H1 (cell line): ENCODE measurements around the gene GRK6. TPM values are rescaled to one million over a fixed set of nuclear protein-coding genes. Genes with fewer than 3 reads are reported as not detected.

Experiments
- CTCF ChIA-PET: fragments of 300-600 bp; sonication (Branson Sonifier 250); formaldehyde crosslinking; loops from one replicate; lab custom pipeline; 2021; ENCODE audit not compliant: partially characterized antibody; lab: Charles Lee
- POLR2A ChIA-PET: fragments of 300-600 bp; sonication (Branson Sonifier 250); formaldehyde crosslinking; loops from one replicate; lab custom pipeline; 2021; ENCODE audit warnings: inconsistent platforms; ENCODE audit not compliant: partially characterized antibody; lab: Charles Lee
- DNase-seq, 2 experiments: peaks; one replicate each; pipeline versions ENCODE4 v3.0.0 to v3.0.0-alpha.2; 2010 to 2022; ENCODE audit warnings: low spot score in 2 of 2, low read depth in 1 of 2, mixed read lengths in 1 of 2
- FAIRE-seq: peaks from 2 replicates; lab custom pipeline; 2011; peaks lifted over from hg19 to GRCh38; lab: Jason Lieb, UNC
- H2AFZ ChIP-seq: 2 replicates; pipeline ENCODE4 v1.8.1; 2012; ENCODE audit warnings: low read length, inconsistent platforms
- H2AK5ac ChIP-seq: 2 replicates; pipeline ENCODE4 v1.6.1; 2013; ENCODE audit warnings: low read depth, low read length
- H2BK120ac ChIP-seq: replicated peaks from 2 replicates; pipeline ENCODE3; 2013; ENCODE audit warnings: low read depth, low read length, inconsistent platforms
- H2BK12ac ChIP-seq: 2 replicates; pipeline ENCODE4 v1.6.1; 2013; ENCODE audit warnings: low read depth, low read length
- H2BK15ac ChIP-seq: 2 replicates; pipeline ENCODE4 v1.6.1; 2013; ENCODE audit warnings: low read length
- H2BK20ac ChIP-seq: 2 replicates; pipeline ENCODE4 v1.6.1; 2013; ENCODE audit warnings: low read length
- H2BK5ac ChIP-seq: 2 replicates; pipeline ENCODE4 v1.6.1; 2013; ENCODE audit warnings: low read depth, low read length
- H3K14ac ChIP-seq: 2 replicates; pipeline ENCODE4 v1.6.1; 2013; ENCODE audit warnings: inconsistent platforms; ENCODE audit not compliant: insufficient read length
- H3K18ac ChIP-seq: 2 replicates; pipeline ENCODE4 v1.6.1; 2013; ENCODE audit warnings: low read length; ENCODE audit errors: extremely low read depth
- H3K23ac ChIP-seq: 2 replicates; pipeline ENCODE4 v1.6.1; 2013; ENCODE audit warnings: inconsistent platforms; ENCODE audit not compliant: insufficient read length
- H3K23me2 ChIP-seq: 2 replicates; pipeline ENCODE4 v1.6.1; 2013; ENCODE audit warnings: low read depth, low read length
- H3K27ac ChIP-seq: 2 replicates; pipeline ENCODE4 v1.6.1; 2011; ENCODE audit warnings: low read depth, low read length, inconsistent platforms
- H3K27me3 ChIP-seq, 4 experiments: replicated peaks in 1 of 4; 1 replicate in 1 of 4; 2 replicates in 3 of 4; pipeline versions ENCODE4 v1.6.1 to v1.8.1; 2011 to 2013; ENCODE audit warnings: low read length in 3 of 4, mild to moderate bottlenecking in 3 of 4, inconsistent platforms in 2 of 4, mixed read lengths in 2 of 4, moderate library complexity in 1 of 4; ENCODE audit not compliant: control insufficient read depth in 3 of 4, insufficient read depth in 3 of 4; ENCODE audit errors: extremely low read depth in 1 of 4
- H3K36me3 ChIP-seq, 4 experiments: 2 replicates each; pipeline versions ENCODE4 v1.6.1 to v1.8.1; 2011 to 2013; ENCODE audit warnings: mild to moderate bottlenecking in 4 of 4, low read length in 3 of 4, moderate library complexity in 2 of 4, control low read depth in 1 of 4, inconsistent platforms in 1 of 4; ENCODE audit not compliant: insufficient read depth in 4 of 4, control insufficient read depth in 2 of 4
- H3K4ac ChIP-seq: replicated peaks from 2 replicates; pipeline ENCODE3; 2013; ENCODE audit warnings: low read length, low read depth, mixed read lengths, inconsistent platforms; ENCODE audit not compliant: insufficient read length
- H3K4me1 ChIP-seq, 4 experiments: replicated peaks in 1 of 4; 1 replicate in 1 of 4; 2 replicates in 3 of 4; pipeline versions ENCODE4 v1.6.1 to v1.8.1; 2011 to 2013; ENCODE audit warnings: low read length in 3 of 4, inconsistent platforms in 2 of 4, mixed read lengths in 1 of 4; ENCODE audit not compliant: insufficient read depth in 4 of 4, control insufficient read depth in 3 of 4
- H3K4me2 ChIP-seq, 2 experiments: 2 replicates each; pipeline versions ENCODE4 v1.6.1 to v1.8.1; 2011 to 2013; ENCODE audit warnings: low read depth in 2 of 2, low read length in 2 of 2, control low read depth in 1 of 2, inconsistent platforms in 1 of 2, mild to moderate bottlenecking in 1 of 2; ENCODE audit not compliant: insufficient read depth in 1 of 2
- H3K4me3 ChIP-seq, 4 experiments: fragments of 200-600, 300-600 bp in 1 of 4; sonication (generic), shearing (Covaris generic), sonication (Bioruptor Twin) in 1 of 4; 2 replicates each; pipeline versions ENCODE4 v1.5.1 to v1.8.1; 2011 to 2016; ENCODE audit warnings: low read length in 4 of 4, low read depth in 3 of 4, control low read depth in 2 of 4, inconsistent platforms in 2 of 4, mild to moderate bottlenecking in 2 of 4, mixed read lengths in 1 of 4, moderate library complexity in 1 of 4; ENCODE audit not compliant: insufficient read depth in 2 of 4; ENCODE audit errors: extremely low read depth in 1 of 4
- H3K56ac ChIP-seq: replicated peaks from 2 replicates; pipeline ENCODE3; 2013; ENCODE audit warnings: low read depth, mild to moderate bottlenecking, mixed read lengths, low read length, inconsistent platforms; ENCODE audit not compliant: insufficient read length
- H3K79me1 ChIP-seq: 2 replicates; pipeline ENCODE4 v1.6.1; 2013; ENCODE audit warnings: low read depth, low read length, control low read depth
- H3K79me2 ChIP-seq, 2 experiments: 2 replicates each; pipeline versions ENCODE4 v1.6.1 to v1.8.1; 2012 to 2013; ENCODE audit warnings: low read length in 2 of 2, mild to moderate bottlenecking in 2 of 2, inconsistent platforms in 1 of 2; ENCODE audit not compliant: insufficient read depth in 2 of 2, control insufficient read depth in 1 of 2
- H3K9ac ChIP-seq, 4 experiments: replicated peaks in 1 of 4; 1 replicate in 1 of 4; 2 replicates in 3 of 4; pipeline versions ENCODE4 v1.6.1 to v1.8.1; 2011 to 2013; ENCODE audit warnings: low read depth in 3 of 4, low read length in 3 of 4, control low read depth in 2 of 4, mild to moderate bottlenecking in 2 of 4, moderate library complexity in 2 of 4, inconsistent platforms in 1 of 4; ENCODE audit errors: extremely low read depth in 1 of 4
- H3K9me3 ChIP-seq, 2 experiments: 2 replicates each; pipeline versions ENCODE4 v1.6.1 to v1.8.1; 2012 to 2013; ENCODE audit warnings: mild to moderate bottlenecking in 2 of 2, moderate library complexity in 2 of 2, control low read depth in 1 of 2, inconsistent platforms in 1 of 2, low read depth in 1 of 2, low read length in 1 of 2, mixed read lengths in 1 of 2; ENCODE audit not compliant: insufficient read depth in 2 of 2
- H4K20me1 ChIP-seq, 2 experiments: replicated peaks in 1 of 2; 2 replicates each; pipeline versions ENCODE3 to v1.8.1; 2011 to 2013; ENCODE audit warnings: inconsistent platforms in 2 of 2, low read length in 2 of 2, mild to moderate bottlenecking in 1 of 2; ENCODE audit not compliant: insufficient read depth in 2 of 2, control insufficient read depth in 1 of 2
- H4K5ac ChIP-seq: 2 replicates; pipeline ENCODE4 v1.6.1; 2013; ENCODE audit warnings: low read length, low read depth, mixed read lengths, inconsistent platforms; ENCODE audit not compliant: insufficient read length
- H4K8ac ChIP-seq: 2 replicates; pipeline ENCODE4 v1.8.0; 2013; ENCODE audit warnings: mild to moderate bottlenecking, moderate library complexity, low read length, inconsistent platforms; ENCODE audit not compliant: insufficient read depth; ENCODE audit errors: extremely low read depth
- H4K91ac ChIP-seq: replicated peaks from 2 replicates; pipeline ENCODE3; 2013; ENCODE audit warnings: low read length, mixed read lengths, inconsistent platforms; ENCODE audit not compliant: insufficient read length
- CHD2 ChIP-seq: IDR thresholded peaks from 2 replicates; pipeline ENCODE4 v1.6.1; 2012; ENCODE audit warnings: low read length, improper control_type of control experiment
- MAFK ChIP-seq: IDR thresholded peaks from 2 replicates; pipeline ENCODE4 v1.6.1; 2012; ENCODE audit warnings: low read depth, mild to moderate bottlenecking, improper control_type of control experiment, low read length
- POLR2AphosphoS5 ChIP-seq: IDR thresholded peaks from 2 replicates; pipeline ENCODE4 v1.6.1; 2011; ENCODE audit warnings: low read depth, low read length
- SIN3A ChIP-seq, 2 experiments: IDR thresholded peaks in 1 of 2; conservative IDR thresholded peaks in 1 of 2; 2 replicates each; pipeline ENCODE4 v1.6.1; 2011 to 2012; ENCODE audit warnings: low read length in 2 of 2, improper control_type of control experiment in 1 of 2, low read depth in 1 of 2, mild to moderate bottlenecking in 1 of 2
- SP4 ChIP-seq: IDR thresholded peaks from 2 replicates; pipeline ENCODE4 v1.6.1; 2012; ENCODE audit warnings: low read length, inconsistent platforms
- YY1 ChIP-seq: IDR thresholded peaks from 2 replicates; pipeline ENCODE4 v1.6.1; 2011; ENCODE audit warnings: low read depth, mild to moderate bottlenecking, low read length
- WGBS, 2 experiments: shearing (Covaris generic) in 1 of 2; methylation state at CpG; one replicate each; pipeline versions ENCODE4 v1.1.6 to v1.1.7; 2013 to 2015; ENCODE audit warnings: low lambda C conversion rate in 2 of 2, mixed read lengths in 2 of 2, inconsistent platforms in 1 of 2, low coverage in 1 of 2, missing lambda C conversion rate in 1 of 2; ENCODE audit not compliant: insufficient replicate concordance in 2 of 2, insufficient coverage in 1 of 2, insufficient read length in 1 of 2; ENCODE audit errors: extremely low coverage in 1 of 2, missing lambda C conversion rate in 1 of 2; 5-methylcytosine and 5-hydroxymethylcytosine counted together
- polyA plus RNA-seq, 7 experiments: library from polyadenylated mRNA; depleted of rRNA in 3 of 7; stranded (reverse) in 5 of 7; unstranded in 2 of 7; fragments of >200 nt in 5 of 7; fragments of 200-250 nt in 2 of 7; gene quantifications; 1 replicate in 5 of 7; 2 replicates in 1 of 7; 4 replicates in 1 of 7; pipeline versions ENCODE4 v1.2.1 to v1.2.3, GENCODE V29; 2011 to 2013; ENCODE audit warnings: missing spikeins in 2 of 7, mixed read lengths in 2 of 7
- total RNA-seq: library from RNA; stranded (reverse); fragmentation: NEBNext Ultra II Directional; extraction: Animal tissue kit (Norgen Biotek cat#: 25700); gene quantifications from 2 replicates; pipeline ENCODE4 v1.2.1, GENCODE V29; 2021
- TF ChIP-seq, protein P1 (sequence below): IDR thresholded peaks from 2 replicates; pipeline ENCODE4 v1.6.1; 2011; ENCODE audit warnings: low read depth, mild to moderate bottlenecking, low read length; ENCODE audit not compliant: insufficient read depth

The GRK6 gene
- total and polyA plus RNA-seq, 2 of the 8 experiments (the other 6 are each of a cell fraction or from before 2014, with no cell fraction given): 31.8 to 57.8 TPM

DNA sequence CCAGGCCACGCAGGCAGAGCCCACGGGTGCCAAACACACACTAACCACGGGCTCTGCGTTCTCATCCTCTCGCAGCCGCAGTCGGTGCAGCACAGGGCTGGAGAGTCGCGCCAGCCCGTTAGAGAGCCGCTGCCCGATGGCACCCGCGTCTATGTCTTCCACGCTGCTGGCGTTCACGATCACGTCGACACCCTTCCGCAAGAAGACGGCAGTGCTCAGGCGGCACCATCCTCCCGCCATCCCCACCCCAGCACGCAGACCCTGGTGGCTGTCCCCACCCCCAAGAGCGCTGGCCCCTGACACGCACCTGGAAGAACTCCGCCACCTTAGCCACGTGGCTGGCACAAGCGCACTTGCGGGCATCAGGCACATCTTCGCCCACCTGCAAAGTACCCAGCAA lies 41.0 kb downstream of the GRK6 start:
- Histone ChIP-seq H2AFZ (no peak overlapping the region), H4K5ac (no peak overlapping the region), H2AK5ac (no peak overlapping the region), H3K4ac (no peak overlapping the region), H3K56ac (no peak overlapping the region), H3K27me3 (no peaks in the 10 kb centered on the region), H3K79me1 (peaks cover 22% of the 10 kb centered on the region), H3K23me2 (no peaks in the 10 kb centered on the region; the same call in 1 of the 2 replicates), H3K23ac (no peak overlapping the region), H3K27ac (no peak overlapping the region), H3K4me2 (no peak overlapping the region), H2BK15ac (no peak overlapping the region), H3K4me3 (no peak overlapping the region), H3K9me3 (peaks cover 0 to 4% of the 10 kb centered on the region in 2 experiments; a peak in 2 of 4 replicates), H3K18ac (no peak overlapping the region), H3K9ac (no peak overlapping the region), H3K79me2 (peaks cover 14 to 51% of the 10 kb centered on the region in 2 experiments), H4K20me1 (peaks cover 32 to 46% of the 10 kb centered on the region in 2 experiments), H4K8ac (peak overlapping the region; percentile 35; the same call in 1 of the 2 replicates), H2BK120ac (no peak overlapping the region), H2BK5ac (no peak overlapping the region), H2BK20ac (no peak overlapping the region), H2BK12ac (no peak overlapping the region), H3K4me1 (peaks cover 11 to 30% (median 28%) of the 10 kb centered on the region in 4 experiments), H3K36me3 (peaks cover 36 to 71% (median 53%) of the 10 kb centered on the region in 4 experiments), H4K91ac (no peak overlapping the region), H3K14ac (no peak overlapping the region)
- POLR2A ChIA-PET: interaction anchor here (2.1 to 67.5 kb wide), 3 partner anchors 2 to 34 kb away, joined by 7 to 3349 read pairs (median 3349); partner anchors contain the start of genes DBN1, DOK3, PDLIM7 and PRR7
- WGBS, 2 experiments: 90% methylated on average over 27 of the region's 31 CpGs; no CpG with 5 or more reads in 1 of the 2 experiments
- FAIRE-seq (no peak), DNase-seq (no peak)
- CTCF ChIA-PET: interaction anchor here (0.9 to 7.9 kb wide), 2 partner anchors 8 to 10 kb away, joined by 5 to 64 read pairs; no protein-coding TSS in a partner anchor
- peak; percentile 33; the same call in 1 of the 2 replicates for TF ChIP-seq POLR2AphosphoS5
- TF ChIP-seq SP4: no peak
- no peak for TF ChIP-seq MAFK
- no peak for TF ChIP-seq SIN3A (conservative IDR thresholded peaks at IDR 0.05 in 1 of 2, IDR thresholded peaks at IDR 0.05 in 1 of 2; ENCODE audit: low read depth in 1 of 2, low read length in 2 of 2)
- TF ChIP-seq, protein P1, sequence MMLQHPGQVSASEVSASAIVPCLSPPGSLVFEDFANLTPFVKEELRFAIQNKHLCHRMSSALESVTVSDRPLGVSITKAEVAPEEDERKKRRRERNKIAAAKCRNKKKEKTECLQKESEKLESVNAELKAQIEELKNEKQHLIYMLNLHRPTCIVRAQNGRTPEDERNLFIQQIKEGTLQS: no peak
- TF ChIP-seq YY1: no peak
- TF ChIP-seq CHD2: no peak
